SIG-M5 (cell line): Measurements from ENCODE around the gene CRIM1.

Experiments
- DNase-seq: peaks from one replicate; lab custom pipeline; 2025; lab: John Stamatoyannopoulos, UW

CRIM1 gene

DNA sequence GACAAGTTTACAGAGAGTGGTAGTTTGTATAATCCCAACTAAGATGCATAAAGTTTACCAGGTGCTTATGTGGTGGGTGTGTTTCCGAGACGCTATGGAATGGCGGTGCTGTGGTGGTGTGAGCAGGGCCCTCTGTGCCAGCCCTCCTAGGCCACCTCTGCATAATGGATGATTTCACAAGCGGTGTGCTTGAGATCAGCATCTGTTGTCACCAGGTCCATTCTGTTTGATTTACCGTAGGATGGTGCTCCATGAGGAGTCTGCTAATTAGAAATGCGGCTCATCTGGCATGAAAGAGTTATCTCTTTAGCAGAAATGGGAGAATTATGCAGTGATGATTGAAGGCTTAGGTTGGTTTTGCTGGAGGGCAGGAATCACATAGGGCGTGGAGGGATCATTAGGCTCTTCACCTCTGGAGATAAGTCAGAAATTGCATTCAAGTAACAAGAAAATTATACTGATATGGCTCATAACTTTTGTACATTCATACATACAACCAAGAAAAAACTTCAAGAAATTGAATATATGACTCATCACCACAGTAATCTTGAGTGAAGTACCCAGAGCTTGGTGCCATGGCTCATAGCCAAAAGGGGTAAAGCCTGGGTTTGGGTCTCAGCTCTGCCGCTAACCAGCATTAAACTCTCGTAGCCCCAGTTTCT lies 41.4 kb downstream of the CRIM1 start:
- no peak for DNase-seq

DNA sequence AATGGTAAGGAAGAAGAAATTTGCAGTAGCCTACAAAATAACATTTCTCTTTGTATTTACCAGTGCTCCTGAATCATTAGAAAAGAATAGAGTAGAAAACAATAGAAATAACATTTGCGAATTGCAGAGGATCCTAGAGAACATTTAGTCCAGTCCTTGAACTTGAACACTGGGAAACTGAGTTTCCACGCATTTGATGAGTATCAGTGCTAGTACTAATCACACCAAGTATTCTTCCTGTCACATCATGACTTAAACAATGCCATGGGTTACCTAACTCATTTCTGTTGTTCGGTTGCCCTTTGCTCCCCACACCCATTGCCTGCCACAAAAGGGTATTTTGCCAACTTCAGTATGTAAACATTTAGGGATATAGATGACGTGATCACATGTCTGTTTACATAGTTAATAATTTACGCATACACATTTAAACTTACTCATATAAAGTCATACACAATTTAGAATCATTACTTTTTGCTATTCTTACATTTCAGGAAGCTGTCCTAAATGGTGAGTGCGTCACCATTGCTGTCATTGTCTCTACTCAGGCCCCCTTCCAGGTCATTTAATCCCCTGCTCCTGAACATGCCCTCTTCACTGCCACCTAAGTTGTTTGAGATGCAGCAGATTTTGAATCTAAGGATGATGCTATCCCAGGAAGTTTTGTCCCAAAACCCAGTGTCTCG lies 42.3 kb downstream of the CRIM1 start:
- no peak for DNase-seq

GRCh38 chr2:36399050-36399449 lies 43.5 kb downstream of the CRIM1 start:
- no peak for DNase-seq

- no peak for DNase-seq
These were observed 48.2 kb downstream of the CRIM1 start for GRCh38 chr2:36403675-36404230.

- no peak for DNase-seq
These were observed 48.7 kb downstream of the CRIM1 start for GRCh38 chr2:36404318-36404717.

DNA sequence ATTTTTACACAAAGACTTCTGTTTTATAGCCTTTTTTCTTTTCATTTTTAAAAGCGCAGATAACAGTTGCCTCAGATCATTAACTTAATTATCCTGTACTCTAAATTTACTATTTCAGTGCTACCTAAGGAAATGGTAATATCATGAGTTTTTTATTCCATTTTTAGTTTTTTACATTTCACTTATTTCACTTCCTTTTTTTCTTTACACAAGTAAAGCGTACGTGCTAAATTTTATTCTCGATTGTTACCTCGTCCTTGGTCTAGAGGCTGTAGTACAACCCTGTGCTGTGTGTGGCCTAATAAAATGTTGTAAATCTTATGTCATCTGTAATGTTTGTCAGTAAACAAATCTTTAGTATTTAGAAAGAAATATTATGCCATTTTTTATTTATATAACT lies 49.2 kb downstream of the CRIM1 start:
- DNase-seq = no peak

DNA sequence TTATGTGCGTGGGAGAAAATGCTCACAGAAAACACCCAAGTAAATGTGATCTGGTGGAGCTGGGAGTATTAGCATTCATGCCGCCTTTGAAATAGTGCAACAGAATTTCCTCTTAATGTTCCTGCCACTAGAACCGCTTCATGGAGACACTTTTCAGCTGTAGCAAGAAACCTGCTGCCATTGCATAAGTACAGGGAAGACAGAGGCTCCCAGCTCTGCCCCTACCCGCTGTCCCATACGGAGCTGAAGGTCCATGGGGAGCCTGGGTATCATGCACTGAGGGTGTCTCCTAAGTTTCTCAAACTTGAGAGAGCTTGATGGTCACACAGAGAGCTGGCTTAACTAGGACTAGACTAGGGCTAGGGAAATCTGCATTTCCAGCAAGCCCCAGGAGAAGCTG lies 49.6 kb downstream of the CRIM1 start:
- DNase-seq = no peak

GRCh38 chr2:36406296-36406695 lies 50.7 kb downstream of the CRIM1 start:
- DNase-seq = no peak

DNA sequence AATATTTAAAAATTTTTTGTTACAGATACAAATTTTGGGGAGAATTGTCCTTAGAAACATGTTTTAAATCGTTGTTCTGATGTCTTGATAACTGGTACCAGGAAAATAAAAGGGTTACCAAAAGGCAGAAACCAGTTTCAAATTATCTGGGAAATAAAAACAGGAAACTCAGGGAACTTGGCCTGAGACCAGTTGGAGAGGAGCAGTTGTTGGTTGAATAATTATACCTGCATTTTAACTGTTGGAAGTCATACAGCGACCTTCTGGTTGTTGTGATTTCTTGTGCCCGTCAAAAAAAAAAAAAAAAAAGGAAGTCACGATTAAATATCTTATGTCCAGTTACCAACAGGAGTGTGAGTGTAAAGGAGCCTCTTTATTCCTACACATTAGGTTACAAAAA lies 51.8 kb downstream of the CRIM1 start:
- DNase-seq = no peak

DNA sequence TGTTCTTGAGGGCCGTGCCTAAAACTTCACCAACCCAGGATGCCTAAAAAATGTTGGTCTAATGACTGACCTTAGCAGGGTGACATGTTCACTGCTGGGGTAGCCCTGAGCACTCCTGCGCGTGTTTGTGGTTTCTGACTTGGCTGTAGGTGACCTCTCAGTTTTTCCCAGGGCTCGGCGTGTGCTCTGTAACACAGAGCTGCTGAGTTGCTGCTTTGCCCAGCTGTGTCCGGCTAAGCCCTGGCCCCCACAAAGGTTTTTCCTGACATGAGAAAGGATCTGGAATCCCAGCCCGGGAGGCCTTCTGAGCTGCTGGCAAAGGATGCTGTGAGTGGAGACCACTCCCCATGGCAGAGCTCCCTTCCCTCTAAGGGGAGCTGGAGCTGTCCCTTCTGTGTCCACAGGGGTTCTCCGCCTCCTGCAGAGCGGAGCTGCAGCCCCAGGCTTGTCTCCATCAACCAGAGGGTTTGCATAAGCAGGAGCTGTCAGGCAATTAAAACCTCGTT lies 52.7 kb downstream of the CRIM1 start:
- no peak for DNase-seq

- no peak for DNase-seq
These were observed 53.8 kb downstream of the CRIM1 start for GRCh38 chr2:36409335-36409734.

GRCh38 chr2:36409935-36410334 lies 54.4 kb downstream of the CRIM1 start:
- no peak for DNase-seq

- no peak for DNase-seq
These were observed 55.1 kb downstream of the CRIM1 start for GRCh38 chr2:36410681-36411080.

DNA sequence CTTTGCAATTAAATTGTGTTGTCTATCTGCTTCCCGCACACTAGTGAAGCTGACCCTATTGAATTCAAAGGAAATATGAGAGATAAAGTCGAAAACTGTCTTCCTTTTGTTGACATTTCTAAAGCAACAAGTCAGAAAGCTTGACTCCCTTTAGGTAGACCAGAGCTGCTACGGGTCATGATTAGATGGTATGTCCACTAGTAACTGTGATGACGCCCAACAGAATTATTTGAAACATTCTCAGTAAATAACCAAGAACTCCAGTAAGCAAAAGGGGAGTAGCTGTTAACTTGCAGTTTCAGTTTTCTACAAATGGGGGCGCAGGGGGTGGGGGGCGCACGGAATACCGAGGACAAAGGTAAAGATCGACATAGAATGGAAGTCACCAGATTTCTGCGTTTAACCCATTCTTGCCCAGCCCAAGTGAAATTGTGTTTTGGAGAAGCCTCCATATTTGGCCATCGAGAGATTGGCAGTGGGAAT lies 56.4 kb downstream of the CRIM1 start:
- no peak for DNase-seq

GRCh38 chr2:36413218-36413617 lies 57.6 kb downstream of the CRIM1 start:
- DNase-seq = no peak

DNA sequence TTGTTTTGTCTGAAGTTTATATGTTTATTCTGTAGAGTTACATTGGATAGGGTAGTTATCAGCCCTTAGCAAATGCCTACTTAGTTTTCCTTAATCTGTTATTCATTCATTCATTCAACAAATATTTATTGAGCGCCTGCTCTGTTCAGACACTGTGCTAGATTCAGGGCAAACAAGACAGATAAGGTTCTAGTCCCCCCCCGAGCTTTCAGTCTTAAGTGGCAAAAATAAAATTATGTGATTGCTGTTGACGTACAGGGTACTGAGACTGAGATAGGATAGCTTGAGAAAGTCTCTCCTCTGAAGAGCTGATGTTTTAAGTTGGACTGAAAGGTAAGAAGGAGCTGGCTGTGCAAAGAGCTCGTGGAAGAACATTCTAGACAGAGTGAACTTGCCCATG lies 58.7 kb downstream of the CRIM1 start:
- DNase-seq = no peak

DNA sequence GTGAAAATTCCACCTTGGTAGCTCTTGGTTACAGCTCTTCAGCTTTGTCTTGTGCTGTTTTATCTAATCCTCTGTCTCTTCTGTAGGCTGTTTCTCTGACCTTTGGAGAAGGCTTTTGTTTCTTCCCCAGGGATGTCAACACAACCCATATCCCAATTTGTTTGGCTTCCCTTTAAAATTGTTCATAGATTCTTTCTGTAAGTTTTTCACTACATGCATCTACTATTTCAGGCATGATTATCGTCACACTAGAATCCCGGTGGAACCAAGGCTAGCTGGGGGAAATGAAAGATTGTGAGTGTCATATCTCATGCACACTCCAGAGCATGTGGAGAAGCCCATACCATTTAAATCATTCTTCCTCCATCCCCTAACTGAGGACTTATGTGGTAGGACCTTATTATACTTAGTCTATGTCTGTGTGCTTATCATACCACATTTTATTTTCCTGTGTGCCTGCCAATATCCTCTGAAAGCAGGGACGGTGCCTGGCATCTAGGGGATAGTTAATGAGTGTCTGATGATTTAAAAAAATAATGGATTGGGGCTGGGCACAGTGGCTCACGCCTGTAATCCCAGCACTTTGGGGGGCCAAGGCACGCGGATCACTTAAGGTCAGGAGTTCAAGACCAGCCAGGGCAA lies 59.9 kb downstream of the CRIM1 start:
- no peak for DNase-seq

GRCh38 chr2:36416370-36417165 lies 61.0 kb downstream of the CRIM1 start:
- DNase-seq = no peak

GRCh38 chr2:36420569-36421181 lies 65.1 kb downstream of the CRIM1 start:
- no peak for DNase-seq

GRCh38 chr2:36421379-36421778 lies 65.8 kb downstream of the CRIM1 start:
- no peak for DNase-seq

DNA sequence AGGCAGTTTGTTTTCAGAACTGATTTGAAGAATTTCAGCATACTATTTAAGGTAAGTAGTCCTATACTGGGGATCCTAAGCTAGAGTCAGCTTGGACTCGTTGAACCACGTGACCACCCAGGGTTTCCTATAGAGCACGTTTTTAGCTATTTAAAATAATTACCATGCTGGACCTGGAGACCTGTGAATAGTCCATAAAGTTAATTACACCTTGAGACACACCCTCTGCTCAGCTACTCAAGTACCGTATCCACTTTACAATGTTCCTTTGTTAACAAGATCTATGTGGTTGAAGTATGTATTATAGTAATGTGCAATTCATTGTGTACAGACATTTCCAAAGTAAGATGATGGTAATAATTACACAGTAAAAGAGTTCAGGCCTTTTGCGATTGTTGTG lies 67.6 kb downstream of the CRIM1 start:
- DNase-seq = no peak
